ENCODE results near the gene DCAF8.
A peak's percentile ranks its signal among the peaks of the same experiment; 100 is the strongest.
"Not testable (repeated sequence)": the region's sequence is repeated elsewhere in the genome, so short reads cannot be mapped to it uniquely, and the experiment has no call there.

The DCAF8 gene

GRCh38 chr1:160261893-160262794 is at the start of gene DCAF8:
Gene DCAF8 (minus strand): TSS chr1:160262549. CDS start chr1:160244008, 18,541 bp downstream.
- peak; percentile 86 for FAIRE-seq

GRCh38 chr1:160309571-160309970 is 47.2 kb upstream of the DCAF8 start:
- FAIRE-seq: no peak

GRCh38 chr1:160309185-160309557 is 46.8 kb upstream of the DCAF8 start:
- no peak for FAIRE-seq

- no peak for FAIRE-seq
These were observed 46.3 kb upstream of the DCAF8 start for GRCh38 chr1:160308451-160309184.

GRCh38 chr1:160307118-160307791 is 44.9 kb upstream of the DCAF8 start:
- FAIRE-seq: no peak

GRCh38 chr1:160300173-160300572 is 37.8 kb upstream of the DCAF8 start:
- no peak for FAIRE-seq

- no peak for FAIRE-seq
These were observed 33.7 kb upstream of the DCAF8 start for GRCh38 chr1:160296036-160296435.

- FAIRE-seq: no peak
These were observed 30.9 kb upstream of the DCAF8 start for GRCh38 chr1:160293020-160293968.

GRCh38 chr1:160291248-160292220 is 29.2 kb upstream of the DCAF8 start:
- FAIRE-seq: no peak

GRCh38 chr1:160287769-160288168 is 25.4 kb upstream of the DCAF8 start:
- not testable (repeated sequence) for FAIRE-seq

GRCh38 chr1:160285506-160285905 is 23.2 kb upstream of the DCAF8 start:
- no peak for FAIRE-seq

- peak; percentile 96 for FAIRE-seq
These were observed 22.5 kb upstream of the DCAF8 start, which contains the start of gene PEX19 for GRCh38 chr1:160284782-160285344. Gene PEX19 (minus strand): TSS chr1:160285133. CDS start chr1:160285124, 9 bp downstream.

- FAIRE-seq: no peak
These were observed 22.0 kb upstream of the DCAF8 start for GRCh38 chr1:160284220-160284781.

GRCh38 chr1:160282807-160283206 is 20.5 kb upstream of the DCAF8 start:
- FAIRE-seq: no peak

GRCh38 chr1:160277987-160278386 is 15.6 kb upstream of the DCAF8 start:
- no peak for FAIRE-seq

- FAIRE-seq: no peak
These were observed 15.0 kb upstream of the DCAF8 start for GRCh38 chr1:160277330-160277729.

- FAIRE-seq: no peak
These were observed 8.7 kb upstream of the DCAF8 start for GRCh38 chr1:160271025-160271424.

- no peak for FAIRE-seq
These were observed 5.1 kb upstream of the DCAF8 start for GRCh38 chr1:160267284-160267991.

GRCh38 chr1:160264795-160265307 is 2.5 kb upstream of the DCAF8 start:
- FAIRE-seq: no peak

Data from A204.1 (cell line).